ENCODE measurements around the gene ABCA3.

Gene ABCA3

DNA sequence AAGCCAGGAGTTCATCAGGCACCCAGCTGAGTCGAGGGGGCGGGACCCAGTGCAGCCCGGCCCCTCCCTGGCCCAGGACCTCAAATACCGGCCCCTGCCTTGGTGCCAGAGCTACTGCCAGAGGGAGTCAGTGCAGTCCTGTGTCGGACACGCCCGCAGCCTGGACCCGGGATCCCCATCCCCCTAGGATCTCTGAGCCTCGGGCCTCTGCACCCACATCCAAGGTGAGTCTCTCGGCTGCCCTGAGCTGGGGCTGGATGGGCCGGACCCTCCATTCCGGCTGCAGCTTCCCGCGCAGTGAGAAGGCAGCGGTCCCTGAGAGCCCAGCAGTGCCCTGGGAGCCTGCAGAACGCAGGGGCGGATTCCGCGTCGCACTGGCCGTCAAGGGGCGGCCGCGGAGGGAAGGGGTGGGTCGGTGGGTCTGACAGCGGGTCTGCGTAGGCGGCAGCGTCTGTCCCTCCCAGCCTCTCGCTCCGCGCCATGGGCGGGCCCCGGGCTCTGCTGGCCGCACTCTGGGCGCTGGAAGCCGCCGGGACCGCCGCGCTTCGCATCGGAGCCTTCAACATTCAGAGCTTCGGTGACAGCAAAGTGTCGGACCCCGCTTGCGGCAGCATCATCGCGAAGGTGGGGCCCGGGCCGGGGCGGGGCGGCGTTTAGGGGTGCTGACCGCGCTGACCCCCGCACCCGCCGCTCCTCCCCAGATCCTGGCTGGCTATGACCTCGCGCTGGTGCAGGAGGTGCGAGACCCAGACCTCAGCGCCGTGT, 104.0 kb downstream of the ABCA3 start, which contains the start of gene DNASE1L2:
TSS of gene DNASE1L2 (plus strand) at position 108 of the 765 bp plus-strand sequence. CDS start at position 481, 373 bp downstream.
- DNase-seq (ENCODE audit: low read depth in 1 of 2, low spot score in 1 of 2) = no peak
- TF ChIP-seq JUND (IDR thresholded peaks at IDR 0.05; ENCODE audit: low read depth) = no peak
- in situ Hi-C loops (cut with HindIII; ENCODE audit: low pct_unique_long_range_greater_than_20kb, low sequenced_read_pairs) = no loop called here

DNA sequence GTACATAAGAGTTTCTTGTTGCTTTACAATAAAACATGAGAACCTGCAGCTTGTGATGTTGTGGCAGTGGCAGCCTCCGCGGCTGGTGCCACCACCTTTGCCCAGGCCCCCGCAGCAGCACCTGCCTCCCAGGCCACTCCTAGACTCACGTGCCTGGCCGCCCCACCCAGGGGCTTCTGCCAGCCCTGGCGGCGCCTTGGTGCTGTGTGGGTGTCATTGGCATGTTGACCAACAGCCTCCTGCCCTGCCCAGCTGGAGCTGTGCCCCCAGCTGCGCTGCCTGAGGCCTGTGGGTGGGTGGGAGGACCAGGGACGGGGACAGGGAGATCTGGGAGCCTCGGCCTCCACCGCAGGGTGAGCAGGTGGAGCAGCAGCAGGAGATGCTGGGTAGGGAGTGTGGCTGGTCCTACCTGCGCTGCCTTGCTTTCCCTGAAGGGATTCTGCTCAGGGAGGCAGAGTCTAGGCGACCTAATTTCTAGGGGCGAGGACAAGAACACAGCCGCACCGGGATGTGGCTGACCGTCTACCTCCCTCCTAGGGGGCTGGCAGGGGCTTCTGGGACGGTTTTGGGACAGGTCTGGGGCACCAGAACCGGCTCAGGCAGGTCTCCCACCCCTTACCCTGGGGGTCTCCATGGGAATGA, 104.7 kb downstream of the ABCA3 start:
- in situ Hi-C loops (cut with HindIII; ENCODE audit: low pct_unique_long_range_greater_than_20kb, low sequenced_read_pairs) = no loop called here
- TF ChIP-seq JUND (IDR thresholded peaks at IDR 0.05; ENCODE audit: low read depth) = no peak
- DNase-seq (ENCODE audit: low read depth in 1 of 2, low spot score in 1 of 2) = no peak

DNA sequence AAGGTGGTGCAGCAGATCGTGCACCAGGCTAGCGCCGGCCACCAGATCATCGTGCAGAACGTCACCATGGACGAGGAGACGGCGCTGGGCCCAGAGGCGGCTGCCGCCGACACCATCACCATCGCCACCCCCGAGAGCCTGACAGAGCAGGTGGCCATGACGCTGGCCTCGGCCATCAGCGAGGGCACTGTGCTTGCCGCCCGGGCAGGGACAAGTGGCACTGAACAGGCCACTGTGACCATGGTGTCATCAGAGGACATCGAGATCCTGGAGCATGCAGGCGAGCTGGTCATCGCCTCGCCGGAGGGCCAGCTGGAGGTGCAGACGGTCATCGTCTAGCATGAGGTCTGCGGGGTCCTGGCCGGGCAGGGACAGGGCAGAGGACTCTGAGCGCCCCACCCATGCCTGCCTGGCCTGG, 105.3 kb downstream of the ABCA3 start:
- DNase-seq (ENCODE audit: low read depth in 1 of 2, low spot score in 1 of 2) = no peak
- no peak for TF ChIP-seq JUND (IDR thresholded peaks at IDR 0.05; ENCODE audit: low read depth)

DNA sequence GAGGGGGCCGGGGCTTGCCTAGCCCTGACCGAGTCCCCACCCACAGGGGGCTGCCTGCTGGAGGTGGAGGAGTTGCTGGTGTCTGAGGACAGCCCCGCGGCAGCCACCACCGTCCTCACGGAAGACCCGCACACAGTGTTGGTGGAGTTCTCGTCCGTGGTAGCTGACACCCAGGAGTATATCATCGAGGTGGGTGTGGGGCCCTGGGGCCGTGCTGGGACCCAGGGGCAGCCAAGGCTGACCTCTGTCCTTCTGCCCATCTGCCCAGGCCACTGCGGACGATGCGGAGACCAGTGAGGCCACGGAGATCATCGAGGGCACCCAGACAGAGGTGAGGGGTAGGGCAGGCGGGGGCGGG, 105.7 kb downstream of the ABCA3 start:
- in situ Hi-C loops (cut with HindIII; ENCODE audit: low pct_unique_long_range_greater_than_20kb, low sequenced_read_pairs) = no loop called here
- TF ChIP-seq JUND (IDR thresholded peaks at IDR 0.05; ENCODE audit: low read depth) = no peak

More for the DNA sequence above, 105.3 kb downstream of the ABCA3 start:
- in situ Hi-C loops (cut with HindIII; ENCODE audit: low pct_unique_long_range_greater_than_20kb, low sequenced_read_pairs) = no loop called here

DNA sequence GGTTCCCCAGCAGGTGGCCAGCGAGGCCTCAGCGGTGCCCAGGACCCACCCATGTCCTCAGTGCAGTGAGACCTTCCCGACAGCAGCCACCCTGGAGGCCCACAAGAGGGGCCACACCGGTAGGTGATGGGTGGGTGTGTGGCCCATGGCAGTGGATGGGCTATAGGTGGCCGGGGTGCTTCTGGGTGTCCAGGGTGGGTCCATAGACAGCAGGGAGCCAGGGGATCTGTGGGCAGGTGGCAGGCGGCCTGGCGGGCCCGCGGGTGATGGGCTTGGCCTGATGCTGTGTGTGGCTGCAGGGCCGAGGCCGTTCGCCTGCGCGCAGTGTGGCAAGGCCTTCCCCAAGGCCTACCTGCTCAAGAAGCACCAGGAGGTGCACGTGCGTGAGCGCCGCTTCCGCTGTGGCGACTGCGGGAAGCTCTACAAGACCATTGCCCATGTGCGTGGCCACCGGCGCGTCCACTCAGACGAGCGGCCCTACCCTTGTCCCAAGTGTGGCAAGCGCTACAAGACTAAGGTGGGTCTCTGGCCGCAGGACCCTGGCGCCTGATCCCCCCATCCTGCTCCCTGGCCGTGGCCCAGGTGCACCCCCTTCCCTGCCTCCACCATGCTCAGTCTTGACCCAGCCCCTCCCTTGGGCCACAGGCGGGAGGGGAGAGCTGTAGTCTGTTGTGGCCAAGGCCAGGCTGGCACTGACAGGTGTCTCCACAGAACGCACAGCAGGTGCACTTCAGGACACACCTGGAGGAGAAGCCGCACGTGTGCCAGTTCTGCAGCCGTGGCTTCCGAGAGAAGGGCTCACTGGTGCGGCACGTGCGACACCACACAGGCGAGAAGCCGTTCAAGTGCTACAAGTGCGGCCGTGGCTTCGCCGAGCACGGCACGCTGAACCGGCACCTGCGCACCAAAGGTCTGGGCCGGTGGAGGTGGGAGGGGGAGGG, 106.4 kb downstream of the ABCA3 start:
- in situ Hi-C loops (cut with HindIII; ENCODE audit: low pct_unique_long_range_greater_than_20kb, low sequenced_read_pairs) = no loop called here
- DNase-seq (ENCODE audit: low read depth in 1 of 2, low spot score in 1 of 2) = no peak
- TF ChIP-seq JUND (IDR thresholded peaks at IDR 0.05; ENCODE audit: low read depth) = no peak

More for the DNA sequence above, 105.7 kb downstream of the ABCA3 start:
- no peak for DNase-seq (ENCODE audit: low read depth in 1 of 2, low spot score in 1 of 2)

DNA sequence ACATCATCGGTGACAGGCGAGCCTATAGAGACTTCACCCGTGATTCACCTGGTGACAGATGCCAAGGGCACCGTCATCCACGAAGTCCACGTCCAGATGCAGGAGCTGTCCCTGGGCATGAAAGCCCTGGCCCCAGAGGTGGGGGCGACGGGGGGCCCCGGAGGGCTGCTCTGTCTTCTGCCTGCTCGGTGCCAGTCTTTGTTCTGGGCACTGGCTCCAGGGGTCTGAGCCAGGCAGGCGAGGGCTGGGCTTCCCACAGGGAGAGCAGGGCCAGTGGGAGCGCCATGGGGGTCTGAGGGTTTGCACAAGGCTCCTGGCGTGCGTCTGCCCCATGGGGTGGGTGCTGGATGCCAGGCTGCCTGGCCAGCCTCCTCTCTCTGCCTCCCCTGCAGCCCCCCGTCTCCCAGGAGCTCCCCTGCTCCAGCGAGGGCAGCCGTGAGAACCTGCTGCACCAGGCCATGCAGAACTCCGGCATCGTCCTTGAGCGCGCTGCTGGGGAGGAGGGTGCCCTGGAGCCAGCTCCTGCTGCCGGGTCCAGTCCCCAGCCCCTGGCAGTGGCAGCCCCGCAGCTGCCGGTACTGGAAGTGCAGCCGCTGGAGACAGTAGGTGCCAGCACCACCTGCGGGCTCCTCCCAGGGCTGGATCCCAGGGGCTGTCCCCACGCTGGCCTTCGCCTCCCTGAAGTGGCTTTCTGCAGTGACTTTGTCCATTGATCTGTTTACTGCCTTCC, 107.3 kb downstream of the ABCA3 start:
- DNase-seq (ENCODE audit: low read depth in 1 of 2, low spot score in 1 of 2) = no peak
- in situ Hi-C loops (cut with HindIII; ENCODE audit: low pct_unique_long_range_greater_than_20kb, low sequenced_read_pairs) = no loop called here

DNA sequence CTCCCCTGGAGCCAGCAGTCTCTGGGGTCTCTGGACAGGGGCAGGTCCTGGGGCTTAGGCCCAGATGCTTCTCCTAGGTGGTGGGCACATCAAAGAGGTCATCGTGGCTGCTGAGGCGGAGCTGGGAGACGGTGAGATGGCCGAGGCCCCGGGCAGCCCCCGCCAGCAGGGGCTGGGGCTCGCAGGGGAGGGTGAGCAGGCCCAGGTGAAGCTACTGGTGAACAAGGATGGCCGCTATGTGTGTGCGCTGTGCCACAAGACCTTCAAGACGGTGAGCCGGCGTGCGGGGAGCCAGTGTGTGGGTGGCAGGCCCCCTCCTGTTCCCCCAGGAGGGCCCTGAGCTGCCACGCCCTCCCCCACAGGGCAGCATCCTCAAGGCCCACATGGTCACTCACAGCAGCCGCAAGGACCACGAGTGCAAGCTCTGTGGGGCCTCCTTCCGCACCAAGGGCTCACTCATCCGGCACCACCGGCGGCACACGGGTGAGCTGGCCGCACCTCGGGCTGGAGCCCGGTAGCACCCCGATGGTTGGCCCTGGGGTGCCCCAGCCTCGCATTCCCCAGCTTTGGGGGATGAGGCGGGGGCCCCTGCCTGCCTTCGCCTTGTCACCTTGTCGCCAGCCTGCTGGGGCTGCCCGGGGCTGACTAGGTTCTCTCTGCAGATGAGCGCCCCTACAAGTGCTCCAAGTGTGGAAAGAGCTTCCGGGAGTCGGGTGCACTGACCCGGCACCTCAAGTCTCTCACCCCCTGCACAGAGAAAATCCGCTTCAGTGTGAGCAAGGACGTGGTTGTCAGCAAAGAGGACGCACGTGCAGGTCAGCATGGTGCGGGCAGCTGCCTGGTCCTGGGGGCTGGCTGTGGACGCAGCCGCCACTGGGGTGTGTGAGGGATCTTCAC, 108.2 kb downstream of the ABCA3 start:
- no peak for TF ChIP-seq JUND (IDR thresholded peaks at IDR 0.05; ENCODE audit: low read depth)
- in situ Hi-C loops (cut with HindIII; ENCODE audit: low pct_unique_long_range_greater_than_20kb, low sequenced_read_pairs) = no loop called here
- no peak for DNase-seq (ENCODE audit: low read depth in 1 of 2, low spot score in 1 of 2)

More for the DNA sequence above, 107.3 kb downstream of the ABCA3 start:
- no peak for TF ChIP-seq JUND (IDR thresholded peaks at IDR 0.05; ENCODE audit: low read depth)

DNA sequence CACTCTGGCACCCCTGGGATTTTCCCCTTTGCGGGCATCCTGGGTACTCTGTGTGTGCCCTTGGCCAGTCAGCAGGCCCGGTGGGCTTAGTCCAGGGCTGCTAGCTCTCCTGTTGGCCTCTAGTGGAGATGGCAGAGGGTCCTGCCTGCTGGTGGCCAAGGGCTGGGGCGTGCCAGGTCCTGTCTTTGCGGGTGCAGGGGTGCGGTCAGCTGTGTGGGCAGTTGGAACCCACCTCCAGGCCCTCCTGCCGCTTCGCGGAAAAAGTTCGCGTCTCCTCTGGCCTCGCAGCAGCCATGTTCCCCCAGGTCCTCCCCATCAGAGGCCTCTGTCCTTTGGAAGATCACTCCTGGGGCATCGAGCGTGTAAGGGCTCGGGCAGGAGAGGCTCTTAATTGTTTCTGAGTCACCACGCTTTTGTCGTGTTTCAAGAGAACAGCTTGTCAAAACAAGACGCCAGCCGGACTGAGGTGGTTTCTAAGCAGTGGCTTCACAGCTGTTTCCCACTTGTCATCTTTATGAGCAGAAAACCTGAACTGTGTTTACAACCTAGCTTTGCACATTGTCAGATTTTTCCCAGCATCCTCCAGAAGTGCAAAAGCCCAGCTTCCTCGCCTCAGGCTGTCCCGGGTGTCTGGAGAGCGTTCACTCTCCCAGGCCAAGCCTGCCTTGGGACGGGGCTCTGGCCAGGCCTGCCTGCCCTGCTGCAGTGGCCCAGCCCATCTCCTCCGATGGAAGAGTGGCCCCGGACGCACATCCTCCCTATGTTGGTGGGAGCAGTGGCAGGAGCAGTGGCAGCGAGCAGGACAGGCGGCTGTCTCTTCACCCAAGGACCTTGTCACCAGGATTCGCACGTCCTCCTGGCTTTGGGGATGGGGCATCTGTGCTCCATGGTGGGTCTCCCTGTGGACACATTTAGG, 109.3 kb downstream of the ABCA3 start:
- no peak for TF ChIP-seq JUND (IDR thresholded peaks at IDR 0.05; ENCODE audit: low read depth)
- in situ Hi-C loops (cut with HindIII; ENCODE audit: low pct_unique_long_range_greater_than_20kb, low sequenced_read_pairs) = no loop called here
- no peak for DNase-seq (ENCODE audit: low read depth in 1 of 2, low spot score in 1 of 2)

DNA sequence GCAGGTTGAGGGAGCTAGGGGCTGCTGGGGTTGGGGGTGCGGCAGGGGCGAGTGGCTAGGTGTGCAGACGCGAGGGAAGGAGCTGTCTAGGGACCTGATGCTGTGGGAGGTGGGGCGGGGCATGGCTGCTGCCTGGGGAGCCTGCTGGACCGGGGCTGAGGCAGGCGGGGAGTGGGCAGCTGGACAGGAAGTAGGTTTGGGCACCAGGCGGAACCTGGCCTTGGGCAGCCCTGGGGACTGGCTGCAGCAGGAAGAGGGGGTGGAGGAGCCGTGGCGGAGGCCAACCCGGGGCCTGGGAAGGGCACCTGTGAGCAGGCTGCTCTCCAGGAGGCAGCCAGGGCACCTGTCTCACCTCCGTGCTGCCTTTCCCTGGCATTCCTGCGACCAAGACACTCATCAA, 110.2 kb downstream of the ABCA3 start:
- TF ChIP-seq JUND (IDR thresholded peaks at IDR 0.05; ENCODE audit: low read depth) = no peak
- in situ Hi-C loops (cut with HindIII; ENCODE audit: low pct_unique_long_range_greater_than_20kb, low sequenced_read_pairs) = no loop called here
- DNase-seq (ENCODE audit: low read depth in 1 of 2, low spot score in 1 of 2) = no peak

DNA sequence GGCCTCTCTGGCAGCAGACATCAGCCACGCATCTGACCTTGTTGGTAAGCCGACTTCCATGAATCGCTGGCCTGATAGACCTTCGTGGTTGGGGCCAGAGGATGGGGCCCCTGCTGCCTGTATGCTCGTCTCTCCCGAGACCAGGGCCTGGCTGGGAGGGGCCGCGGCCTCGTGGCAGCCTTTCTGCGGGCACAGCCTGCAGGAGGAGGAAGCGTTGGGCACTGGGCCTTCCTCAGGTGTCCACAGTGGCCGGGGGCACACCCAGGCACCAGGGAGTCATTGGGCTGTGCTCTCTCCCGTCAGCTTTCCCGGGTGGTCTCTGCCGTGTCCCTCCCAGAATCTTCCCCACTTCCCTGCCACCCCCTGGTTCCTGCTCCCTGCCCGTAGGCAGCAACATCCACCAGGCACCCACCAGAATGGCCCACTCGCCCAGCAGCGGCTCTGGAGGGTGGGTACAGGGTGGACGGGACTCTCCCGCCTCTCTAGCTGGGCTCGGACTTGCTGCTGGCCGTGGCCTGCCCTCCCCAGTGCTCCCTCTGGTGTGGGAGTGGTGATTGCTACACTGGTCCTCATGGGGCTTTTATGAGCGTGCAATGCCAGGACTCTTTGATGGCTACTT, 110.8 kb downstream of the ABCA3 start:
- in situ Hi-C loops (cut with HindIII; ENCODE audit: low pct_unique_long_range_greater_than_20kb, low sequenced_read_pairs) = no loop called here
- TF ChIP-seq JUND (IDR thresholded peaks at IDR 0.05; ENCODE audit: low read depth) = no peak
- DNase-seq (ENCODE audit: low read depth in 1 of 2, low spot score in 1 of 2) = no peak

Measured in T47D (cell line).